Activated CD8-positive, alpha-beta memory T cell treated with anti-CD3 and anti-CD28 coated beads for 36 hours (primary cell): Measurements from ENCODE around the gene IFI6. TPM values are rescaled to one million over a fixed set of nuclear protein-coding genes. Genes with fewer than 3 reads are reported as not detected.
"Not testable (repeated sequence)": the region's sequence is repeated elsewhere in the genome, so short reads cannot be mapped to it uniquely, and the experiment has no call there.

Experiments
- CTCF ChIA-PET: fragments of 350-600 bp; sonication (Branson Sonifier 250); formaldehyde crosslinking; loops from one replicate; lab custom pipeline; 2021; ENCODE audit warnings: antibody characterized with exemption; lab: Charles Lee
- POLR2A ChIA-PET: fragments of 350-600 bp; sonication (Branson Sonifier 250); formaldehyde crosslinking; loops from one replicate; lab custom pipeline; 2021; ENCODE audit warnings: antibody characterized with exemption; lab: Charles Lee
- total RNA-seq, 2 experiments: library from RNA; stranded (reverse); gene quantifications; one replicate each; pipeline ENCODE4 v1.2.3, GENCODE V29; 2021

IFI6 gene
- total RNA-seq, result 10 to 100 TPM in 1 of 2 experiments, 1 to 10 TPM in 1; 9.3 to 13.3 TPM

- CTCF ChIA-PET, result interaction anchor here (1.2 to 6.0 kb wide), 4 partner anchors 10 to 115 kb away, joined by 4 to 62 read pairs (median 12); partner anchors contain the start of genes AHDC1 and FAM76A
- POLR2A ChIA-PET, result interaction anchor here (0.5 to 1.2 kb wide), 5 partner anchors 53 to 117 kb away, joined by 3 to 4 read pairs (median 3); partner anchors contain the start of genes AHDC1, FAM76A and STX12
These were observed at the start of gene IFI6 for GRCh38 chr1:27671964-27672749. TSS of gene IFI6 (minus strand) at chr1:27672192. CDS start at chr1:27669314, 2,878 bp downstream.

DNA sequence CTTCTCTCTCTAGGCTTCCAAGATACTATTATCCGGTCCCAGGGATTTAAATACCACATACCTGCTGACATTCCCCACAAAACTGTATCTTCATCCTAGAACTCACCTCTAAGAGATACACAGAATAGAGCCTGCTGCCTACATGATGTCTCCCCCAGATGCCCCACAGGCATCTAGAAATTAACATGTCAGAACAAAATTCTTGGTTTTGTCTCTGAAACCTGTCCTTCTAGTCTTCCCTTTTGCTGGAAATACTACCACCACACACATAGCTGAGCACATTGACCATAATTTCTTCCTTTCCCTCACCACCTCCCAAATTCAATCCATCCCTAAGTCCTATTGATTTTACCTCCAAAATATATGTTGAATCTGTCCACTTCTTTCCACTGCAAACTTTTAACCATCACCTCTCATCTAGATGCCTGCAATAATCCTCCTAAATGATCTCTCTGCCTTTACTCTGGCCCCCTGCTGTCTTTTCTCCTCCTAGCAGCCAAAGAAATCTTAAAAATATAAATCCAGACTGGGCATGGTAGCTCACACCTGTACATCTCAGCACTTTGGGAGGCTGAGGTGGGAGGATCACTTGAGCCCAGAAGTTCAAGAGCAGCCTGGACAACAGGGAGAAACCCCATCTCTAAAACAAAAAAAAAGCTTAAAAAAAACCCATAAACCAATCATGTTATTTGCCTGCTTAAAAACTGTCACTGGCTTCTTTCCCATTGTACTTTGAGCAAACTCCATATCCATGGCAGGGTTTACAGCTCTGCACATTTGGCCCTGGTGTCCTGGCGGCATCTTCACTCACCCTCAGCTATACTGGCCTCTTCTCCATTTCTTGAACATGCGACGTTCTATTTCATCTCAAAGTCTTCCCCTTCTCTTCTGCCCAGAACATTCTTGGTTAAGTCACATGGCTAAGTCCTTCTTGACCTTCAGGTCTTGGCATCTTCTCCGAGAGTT, 47.6 kb upstream of the IFI6 start:
- POLR2A ChIA-PET, result interaction anchor here (0.5 kb wide), 1 partner anchor 267 kb away, joined by 3 read pairs; no protein-coding TSS in a partner anchor
- CTCF ChIA-PET, result interaction anchor here (0.5 to 2.1 kb wide), 2 partner anchors 51 to 91 kb away, joined by 5 to 9 read pairs; no protein-coding TSS in a partner anchor

GRCh38 chr1:27716262-27716895, 44.4 kb upstream of the IFI6 start:
- CTCF ChIA-PET, result no interaction called here
- POLR2A ChIA-PET, result no interaction called here

- CTCF ChIA-PET, result interaction anchor here (0.6 kb wide), 1 partner anchor 78 kb away, joined by 3 read pairs; no protein-coding TSS in a partner anchor
- POLR2A ChIA-PET, result no interaction called here
These were observed 42.0 kb upstream of the IFI6 start for GRCh38 chr1:27713869-27714513.

DNA sequence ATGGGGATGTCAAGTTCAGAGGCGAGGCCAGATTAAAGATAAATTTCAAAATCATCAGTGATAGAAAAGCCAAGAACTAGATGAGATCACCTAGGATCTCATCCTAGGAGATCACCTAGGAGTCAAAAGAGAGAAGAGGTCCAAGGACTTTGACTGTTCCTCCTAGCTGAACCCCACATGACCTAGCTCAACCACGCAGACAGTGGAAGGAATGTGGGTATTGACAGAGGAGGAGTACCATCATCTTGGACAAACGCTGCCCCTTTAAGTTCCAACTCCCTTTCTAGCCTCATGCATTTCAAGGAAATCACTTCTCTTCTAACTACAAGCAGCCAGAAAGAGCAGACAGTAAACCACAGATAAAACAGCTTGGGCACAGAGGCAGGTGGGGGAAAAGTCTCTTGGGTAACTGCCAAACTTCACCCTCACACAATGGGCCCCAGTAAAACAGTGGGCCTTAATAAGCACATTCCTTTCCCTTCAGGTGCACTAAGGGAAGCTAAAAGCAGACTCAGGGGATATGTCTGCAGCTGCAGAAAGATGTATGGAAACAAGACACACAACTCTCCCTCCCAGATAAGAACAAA, 41.2 kb upstream of the IFI6 start:
- POLR2A ChIA-PET, result no interaction called here

DNA sequence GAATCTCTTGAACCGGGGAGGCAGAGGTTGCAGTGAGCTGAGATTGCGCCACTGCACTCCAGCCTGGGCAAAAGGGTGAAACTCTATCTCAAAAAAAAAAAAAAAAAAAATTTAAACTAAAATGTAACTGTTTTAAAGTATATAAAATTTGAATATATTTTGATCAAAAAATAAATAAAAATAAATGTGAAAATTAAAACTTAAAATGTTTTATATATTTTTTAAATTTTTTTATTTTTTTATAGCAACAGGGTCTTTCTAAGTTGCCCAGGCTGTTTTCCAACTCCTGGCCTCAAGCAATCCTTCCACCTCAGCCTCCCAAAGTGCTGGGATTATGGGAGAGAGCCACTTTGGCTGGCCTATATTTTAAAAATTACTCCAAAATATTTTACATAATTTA, 38.6 kb upstream of the IFI6 start:
- ChIA-PET POLR2A (no interaction called here), CTCF (no interaction called here)

More for the DNA sequence above, 41.2 kb upstream of the IFI6 start:
- CTCF ChIA-PET, result no interaction called here

DNA sequence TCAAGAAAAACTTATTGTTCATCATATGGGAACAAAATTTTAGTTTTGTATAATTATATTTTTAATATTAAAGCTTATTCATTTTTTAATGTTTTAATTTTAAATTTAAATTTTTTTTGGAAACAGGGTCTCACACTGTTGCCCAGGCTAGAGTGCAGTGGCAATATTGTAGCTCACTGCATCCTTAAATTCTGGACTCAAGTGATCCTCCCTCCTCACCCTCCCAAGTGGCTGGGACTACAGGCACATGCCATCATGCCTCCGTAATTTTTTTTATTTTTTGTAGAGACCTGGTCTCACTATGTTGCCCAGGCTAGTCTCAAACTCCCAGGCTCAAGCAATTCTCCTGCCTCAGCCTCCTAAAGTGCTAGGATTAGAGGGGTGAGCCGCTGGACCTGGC, 33.6 kb upstream of the IFI6 start:
- ChIA-PET POLR2A (no interaction called here), CTCF (interaction anchor here (0.6 kb wide), 1 partner anchor 526 kb away, joined by 3 read pairs; no protein-coding TSS in a partner anchor)

GRCh38 chr1:27704958-27705357, 33.0 kb upstream of the IFI6 start:
- ChIA-PET POLR2A (no interaction called here), CTCF (interaction anchor here (0.6 kb wide), 1 partner anchor 526 kb away, joined by 3 read pairs; no protein-coding TSS in a partner anchor)

GRCh38 chr1:27696835-27697234, 24.8 kb upstream of the IFI6 start:
- CTCF ChIA-PET, POLR2A ChIA-PET: not testable (repeated sequence)

DNA sequence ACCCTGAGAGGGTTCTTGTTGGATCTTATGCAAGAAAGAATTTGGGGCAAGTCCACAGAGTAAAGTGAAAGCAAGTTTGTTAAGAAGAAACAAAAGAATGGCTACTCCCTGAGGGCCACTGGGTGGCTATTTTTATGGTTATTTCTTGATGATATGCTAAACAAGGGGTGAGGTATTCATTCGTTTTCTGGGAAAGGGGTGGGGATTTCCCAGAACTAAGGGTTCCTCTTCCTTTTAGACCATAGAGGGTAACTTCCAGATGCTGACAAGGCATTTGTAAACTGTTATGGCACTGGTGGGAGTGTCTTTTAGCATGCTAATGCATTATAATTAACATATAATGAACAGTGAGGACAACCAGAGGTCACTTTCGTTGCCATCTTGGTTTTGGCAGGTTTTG, 18.2 kb upstream of the IFI6 start:
- ChIA-PET CTCF (no interaction called here), POLR2A (no interaction called here)

GRCh38 chr1:27689423-27690173, 17.6 kb upstream of the IFI6 start:
- ChIA-PET POLR2A (no interaction called here), CTCF (no interaction called here)

DNA sequence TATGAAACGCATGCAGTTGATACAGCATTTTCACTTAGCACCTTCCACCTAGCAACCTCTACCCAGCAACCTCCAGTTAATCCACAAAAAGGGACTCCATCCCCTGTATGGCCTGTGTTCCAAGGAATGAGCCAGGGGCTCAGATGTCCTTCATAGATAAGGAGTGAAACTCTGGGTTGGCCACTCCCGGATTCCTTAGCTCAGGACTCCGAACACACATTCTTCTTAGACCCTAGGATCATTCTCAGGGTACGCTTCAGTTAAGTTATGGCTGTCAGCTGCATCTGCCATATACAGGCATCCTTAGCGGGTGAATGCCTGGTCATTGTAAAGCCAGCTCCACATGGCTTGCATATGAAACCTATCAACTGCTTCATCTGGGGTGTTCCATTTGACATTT, 15.9 kb upstream of the IFI6 start:
- ChIA-PET CTCF (interaction anchor here (0.6 kb wide), 1 partner anchor 134 kb away, joined by 3 read pairs; no protein-coding TSS in a partner anchor), POLR2A (no interaction called here)

GRCh38 chr1:27686223-27686990, 14.4 kb upstream of the IFI6 start:
- ChIA-PET POLR2A (no interaction called here), CTCF (no interaction called here)

DNA sequence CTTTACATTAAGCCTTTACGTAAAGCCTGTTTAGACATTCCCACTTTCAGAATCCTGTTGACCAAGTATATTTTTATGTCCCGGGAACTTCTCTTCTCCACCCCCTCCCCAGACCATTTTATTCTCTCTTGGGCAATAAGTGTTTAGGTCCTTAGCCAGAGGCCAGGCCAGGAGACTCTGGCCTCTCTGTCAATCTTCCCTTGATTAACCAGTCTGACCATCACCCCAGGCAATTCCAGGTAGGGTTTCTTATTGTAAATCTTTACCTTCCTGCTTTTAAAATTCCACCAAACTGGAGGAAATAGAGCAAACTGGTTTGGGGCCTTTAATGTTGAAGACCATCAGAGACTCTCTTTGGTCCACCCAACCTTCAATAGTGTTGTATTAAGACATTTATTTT, 12.2 kb upstream of the IFI6 start:
- ChIA-PET CTCF (no interaction called here), POLR2A (no interaction called here)

DNA sequence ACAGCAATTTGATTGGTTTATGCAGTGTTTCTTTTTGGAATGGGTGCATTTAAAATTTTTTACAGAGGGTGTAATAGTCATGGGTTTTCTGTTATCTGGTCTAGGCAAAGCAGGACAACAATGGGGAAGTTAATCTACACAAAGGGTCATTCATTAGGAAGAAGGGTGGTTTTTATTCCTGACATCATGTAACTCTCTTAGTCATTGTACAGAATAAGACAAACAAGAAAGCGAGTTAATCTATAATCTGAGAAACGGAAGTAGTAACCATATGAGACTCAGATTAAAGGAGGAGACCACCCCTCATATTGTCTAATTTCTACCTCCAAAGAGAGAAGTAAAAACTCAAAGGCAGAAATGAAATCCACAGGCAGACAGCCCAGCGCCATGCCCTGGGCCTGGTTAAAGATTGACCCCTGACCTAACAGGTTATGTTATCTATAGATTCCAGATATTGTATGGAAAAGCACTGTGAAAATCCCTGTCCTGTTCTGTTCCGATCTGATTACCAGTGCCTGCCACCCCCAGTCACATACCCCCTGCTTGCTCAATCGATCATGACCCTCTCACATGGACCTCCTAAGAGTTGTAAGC, 10.5 kb upstream of the IFI6 start:
- POLR2A ChIA-PET, result no interaction called here
- CTCF ChIA-PET, result no interaction called here

- POLR2A ChIA-PET, CTCF ChIA-PET: not testable (repeated sequence)
These were observed 9.6 kb upstream of the IFI6 start for GRCh38 chr1:27681580-27681979.
